Diencephalon (tissue), 1 donor: ENCODE data around the gene TPRX1. TPM values are rescaled to one million over a fixed set of nuclear protein-coding genes. Genes with fewer than 3 reads are reported as not detected.

Experiments used
- small RNA-seq: library from RNA; depleted of rRNA; stranded (forward); fragments of <200 nt; gene quantifications from one replicate; pipeline ENCODE3, GENCODE V24; 2014
- total RNA-seq: library from RNA; depleted of rRNA; stranded (reverse); fragments of >200 nt; gene quantifications from one replicate; pipeline ENCODE4 v1.2.3, GENCODE V29; 2014

TPRX1 gene, protein sequence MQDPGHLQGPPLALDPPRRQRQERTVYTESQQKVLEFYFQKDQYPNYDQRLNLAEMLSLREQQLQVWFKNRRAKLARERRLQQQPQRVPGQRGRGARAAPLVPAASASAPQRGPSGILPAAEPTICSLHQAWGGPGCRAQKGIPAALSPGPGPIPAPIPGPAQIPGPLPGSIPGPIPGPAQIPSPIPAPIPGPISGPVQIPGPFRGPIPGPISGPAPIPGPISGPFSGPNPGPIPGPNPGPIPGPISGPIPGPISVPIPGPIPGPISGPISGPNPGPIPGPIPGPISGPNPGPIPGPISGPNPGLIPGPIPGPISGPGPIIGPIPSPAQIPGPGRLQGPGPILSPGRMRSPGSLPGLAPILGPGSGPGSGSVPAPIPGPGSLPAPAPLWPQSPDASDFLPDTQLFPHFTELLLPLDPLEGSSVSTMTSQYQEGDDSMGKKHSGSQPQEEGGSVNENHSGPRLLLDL
- total RNA-seq, result not detected

DNA sequence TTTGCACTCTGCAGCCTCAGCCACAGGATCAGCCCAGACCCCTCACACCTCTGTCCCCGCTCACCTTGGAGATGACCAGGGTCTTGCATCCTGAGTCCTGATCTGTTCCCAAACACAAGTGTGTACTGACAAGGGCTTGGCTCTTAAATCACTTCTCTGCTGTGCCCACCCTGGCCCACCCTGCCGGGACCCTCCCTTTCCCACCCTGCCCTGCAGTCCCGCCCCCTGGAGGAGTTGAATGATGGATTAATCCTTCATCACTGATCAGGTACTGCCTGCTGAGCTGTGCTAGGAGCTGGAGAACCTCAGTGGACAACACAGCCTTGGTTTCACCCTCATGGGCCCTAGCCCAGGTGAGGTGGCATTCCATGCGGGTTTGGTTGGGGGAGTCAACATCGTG lies at the start of gene TPRX1:
Gene TPRX1, minus strand, starts transcription at position 101 of the 400 bp plus-strand sequence. Its CDS starts 12 bp downstream, at position 89.

DNA sequence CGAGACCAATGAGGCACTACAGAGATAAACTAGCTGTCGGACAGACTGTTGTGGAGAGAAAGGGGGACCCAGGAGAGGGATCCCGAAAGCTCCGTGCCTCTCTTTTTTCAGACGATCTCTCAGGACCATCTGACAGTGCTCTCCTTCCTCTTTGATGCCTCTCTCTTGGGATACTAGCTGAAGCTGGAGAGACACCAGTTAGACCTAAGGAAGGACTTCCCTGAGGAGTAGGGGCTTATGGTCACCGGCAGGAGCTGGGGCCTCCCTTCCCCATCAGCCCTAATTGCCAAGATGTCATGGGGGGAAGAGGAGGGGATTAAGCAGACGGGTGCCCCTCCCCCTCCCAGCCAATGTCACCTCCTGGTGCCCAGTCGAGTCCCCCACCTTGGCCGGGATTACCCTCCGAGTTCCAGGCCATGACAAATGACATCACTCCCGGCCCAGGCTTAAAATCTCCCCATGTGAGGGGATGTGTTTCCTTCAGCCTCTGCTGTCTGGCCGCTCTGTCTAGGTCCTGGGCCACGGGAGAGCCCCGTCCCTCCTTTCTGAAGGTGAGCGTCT lies 17.2 kb upstream of the TPRX1 start, which contains the start of gene CRX:
Gene CRX, plus strand, starts transcription at position 478 of the 561 bp plus-strand sequence. CDS start 12,507 bp downstream, outside the sequence.

DNA sequence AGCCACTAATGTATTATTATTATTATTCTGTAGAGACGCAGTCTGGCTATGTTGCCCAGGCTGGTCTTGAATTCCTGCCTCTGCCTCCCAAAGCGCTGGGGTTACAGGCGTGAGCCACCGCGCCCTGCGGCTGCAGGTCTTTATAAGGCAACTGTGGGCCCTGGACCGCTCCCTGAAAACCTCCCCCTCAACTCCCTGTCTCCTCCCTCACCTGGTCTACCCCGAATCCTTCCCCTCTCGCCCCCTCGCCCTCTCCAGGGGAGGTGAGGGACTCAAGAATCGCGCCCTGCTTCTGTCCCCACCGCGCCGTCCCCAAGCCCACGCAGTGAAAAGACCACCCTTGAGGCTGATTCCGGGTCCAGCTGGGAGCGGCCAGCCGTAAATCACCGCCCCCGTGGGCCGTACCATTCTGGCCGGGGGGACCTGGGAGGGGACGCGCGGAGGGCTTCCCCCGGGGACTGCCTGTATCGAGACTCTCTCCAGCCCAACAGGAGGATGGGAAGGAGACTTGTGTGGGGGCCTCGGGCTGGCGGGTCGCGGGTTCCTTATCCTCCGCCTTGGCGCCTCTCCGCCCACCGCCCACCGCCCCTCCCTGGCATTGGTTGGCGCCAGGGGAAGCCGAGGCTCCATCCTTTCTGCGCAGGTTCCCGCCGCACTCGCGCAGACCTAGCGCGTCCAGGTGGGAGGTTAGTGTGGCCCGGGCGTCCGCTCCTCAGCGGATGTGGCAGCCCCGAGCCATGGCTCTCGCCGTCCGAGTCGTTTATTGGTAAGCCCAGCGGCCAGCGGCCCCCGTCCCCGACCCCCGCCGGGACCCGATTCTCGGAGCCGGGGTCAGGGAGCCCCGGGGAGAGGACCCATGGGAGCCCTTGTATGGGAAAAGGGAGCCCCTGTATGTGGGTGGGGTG lies 26.1 kb downstream of the TPRX1 start, which contains the start of gene SELENOW:
Gene SELENOW, plus strand, starts transcription at position 655 of the 905 bp plus-strand sequence. Its CDS starts 83 bp downstream, at position 738.

Small RNA genes lying within 50 kb of the gene (small RNA-seq; reads per million reads assigned to genes)
- gene AC008745.1, result not detected
- not detected for gene SNORD23

Other genes with a start within 250 kb of the TPRX1 start
- 0.23 TPM for gene ZNF541, start 231.4 kb downstream of the TPRX1 start, total RNA-seq
- 6.2 TPM for gene BICRA, start 195.4 kb downstream of the TPRX1 start, total RNA-seq
- 1.8 TPM for gene EHD2, start 91.1 kb downstream of the TPRX1 start, total RNA-seq
- 53.1 TPM for gene NOP53, start 59.0 kb downstream of the TPRX1 start, total RNA-seq
- 370 TPM for gene SELENOW, start 25.8 kb downstream of the TPRX1 start, total RNA-seq
- not detected for gene CRX, start 17.4 kb upstream of the TPRX1 start, total RNA-seq
- gene TPRX2, start 54.7 kb upstream of the TPRX1 start, total RNA-seq, result not detected
- not detected for gene SULT2A1, start 81.8 kb upstream of the TPRX1 start, total RNA-seq
- not detected for gene BSPH1, start 187.6 kb upstream of the TPRX1 start, total RNA-seq
- gene ELSPBP1, start 190.1 kb upstream of the TPRX1 start, total RNA-seq, result not detected
- not detected for gene CABP5, start 239.5 kb upstream of the TPRX1 start, total RNA-seq